ENCODE measurements around the gene UVRAG.

UVRAG gene

GRCh38 chr11:76083563-76084451, 268.8 kb downstream of the UVRAG start:
- DNase-seq = no peak

DNA sequence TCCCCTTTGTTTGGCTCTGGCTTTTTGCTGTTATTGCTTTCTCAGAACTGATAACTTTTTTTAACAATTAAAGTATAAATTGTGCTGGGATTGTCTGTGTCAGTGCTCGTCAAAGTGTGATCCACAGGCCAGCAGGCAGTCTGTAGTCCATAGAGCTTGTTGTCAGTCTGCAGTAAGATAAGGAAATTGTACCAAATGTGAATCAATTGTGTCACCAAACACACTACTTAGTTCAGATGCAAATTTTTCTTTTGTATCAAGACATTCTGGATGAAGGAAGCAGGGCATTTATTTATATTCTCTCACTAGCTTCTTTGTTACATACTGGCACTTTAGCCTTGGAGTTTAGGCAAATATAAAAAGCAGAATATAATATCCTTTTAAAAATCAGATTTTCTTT, 270.3 kb downstream of the UVRAG start:
- no peak for DNase-seq

GRCh38 chr11:76086743-76087635, 272.0 kb downstream of the UVRAG start:
- no peak for DNase-seq

DNA sequence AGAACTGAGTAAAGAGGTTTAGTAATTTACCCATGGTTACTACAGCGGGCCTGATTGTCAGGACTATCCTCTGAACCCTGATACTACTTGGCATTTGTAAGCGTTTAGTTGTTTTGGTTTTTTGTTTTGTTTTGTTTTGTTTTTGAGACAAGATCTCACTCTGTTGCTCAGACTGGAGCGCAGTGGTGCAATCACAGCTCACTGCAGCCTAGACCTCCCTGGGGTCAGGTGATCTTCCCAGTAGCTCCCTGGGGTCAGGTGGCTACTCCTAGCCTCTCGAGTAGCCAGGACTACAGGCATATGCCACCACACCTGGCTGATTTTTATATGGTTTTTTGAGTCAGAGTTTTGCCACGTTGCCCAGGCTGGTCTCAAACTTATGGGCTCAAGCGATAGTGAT, 272.7 kb downstream of the UVRAG start:
- no peak for DNase-seq

GRCh38 chr11:76088511-76088910, 273.5 kb downstream of the UVRAG start:
- no peak for DNase-seq

DNA sequence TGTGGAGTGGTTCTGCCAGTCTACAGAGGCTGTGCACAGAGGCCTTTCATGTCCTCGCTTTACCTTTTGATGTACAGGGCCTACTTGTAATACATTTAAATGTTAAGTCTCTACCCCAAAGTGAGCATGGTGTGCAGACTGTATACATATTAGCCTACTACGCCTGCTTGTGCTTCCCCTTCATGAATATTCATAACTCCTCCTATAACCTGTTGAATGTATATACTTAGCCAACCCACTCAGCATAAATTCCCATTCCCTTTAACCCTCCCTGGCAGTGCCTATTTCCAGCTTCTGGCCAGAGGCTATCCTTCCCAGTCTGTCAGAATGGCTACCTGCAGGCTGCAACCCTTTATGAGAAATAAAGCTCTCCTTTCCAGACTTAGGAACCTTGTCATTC, 275.2 kb downstream of the UVRAG start:
- no peak for DNase-seq

DNA sequence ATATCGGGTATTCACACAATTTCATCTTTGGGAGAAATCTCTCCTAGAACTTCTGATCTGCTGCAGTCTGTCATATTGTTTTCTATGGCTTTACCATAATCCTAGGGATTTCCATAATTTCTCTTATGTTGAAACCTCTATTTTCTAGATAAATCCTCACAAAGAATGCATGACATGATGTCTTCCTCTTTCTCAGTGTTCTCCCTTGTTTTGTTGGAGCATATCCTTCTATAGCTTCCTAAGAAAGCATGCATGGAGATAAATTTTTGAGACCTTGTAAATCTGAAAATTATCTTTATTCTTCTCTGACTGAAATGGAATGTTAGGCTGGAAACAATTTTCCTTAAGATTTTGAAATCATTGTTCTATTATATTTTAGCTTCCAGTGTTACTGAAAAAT, 275.8 kb downstream of the UVRAG start:
- DNase-seq = no peak

DNA sequence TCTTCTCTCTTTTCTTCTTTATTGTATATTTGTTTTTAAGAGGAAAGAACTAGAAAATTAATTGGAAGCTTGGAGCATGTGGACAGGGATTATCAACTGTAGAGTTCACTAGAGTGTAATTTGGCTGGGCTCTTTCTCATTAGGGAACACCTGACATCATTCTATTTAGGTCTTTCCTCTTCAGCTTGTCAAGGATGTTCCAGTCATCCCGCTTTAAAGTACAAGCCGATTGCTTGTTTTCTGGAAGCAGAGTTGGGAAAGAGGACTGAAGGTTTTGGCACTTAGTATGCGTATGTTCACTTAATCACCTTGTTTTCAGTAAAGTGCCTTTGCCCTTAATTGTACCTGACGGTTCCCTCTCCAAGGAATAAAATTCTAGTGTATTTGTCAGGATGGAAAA, 279.7 kb downstream of the UVRAG start:
- no peak for DNase-seq

DNA sequence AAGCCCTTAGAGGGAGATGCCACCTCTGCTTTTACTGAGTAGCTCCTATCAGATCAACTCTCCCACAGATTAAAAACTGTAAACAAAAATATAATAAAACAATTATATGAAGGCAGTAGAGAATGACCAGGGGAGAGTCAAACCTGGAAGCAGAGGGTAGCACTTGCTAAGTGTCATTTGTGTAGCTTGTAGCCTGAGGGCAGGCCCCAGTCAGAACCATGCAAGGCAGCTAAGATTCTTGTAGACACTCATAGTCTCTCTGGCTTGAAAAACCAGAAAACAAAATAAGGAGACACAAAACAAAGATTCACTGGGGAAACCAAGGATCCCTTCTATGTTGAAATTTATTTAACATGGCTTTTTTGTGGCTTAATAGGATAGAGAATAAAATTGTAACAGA, 280.9 kb downstream of the UVRAG start:
- DNase-seq = no peak

- DNase-seq = no peak
Observed at GRCh38 chr11:76096552-76096951, 281.5 kb downstream of the UVRAG start.

GRCh38 chr11:76102802-76103201, 287.8 kb downstream of the UVRAG start:
- DNase-seq = no peak

DNA sequence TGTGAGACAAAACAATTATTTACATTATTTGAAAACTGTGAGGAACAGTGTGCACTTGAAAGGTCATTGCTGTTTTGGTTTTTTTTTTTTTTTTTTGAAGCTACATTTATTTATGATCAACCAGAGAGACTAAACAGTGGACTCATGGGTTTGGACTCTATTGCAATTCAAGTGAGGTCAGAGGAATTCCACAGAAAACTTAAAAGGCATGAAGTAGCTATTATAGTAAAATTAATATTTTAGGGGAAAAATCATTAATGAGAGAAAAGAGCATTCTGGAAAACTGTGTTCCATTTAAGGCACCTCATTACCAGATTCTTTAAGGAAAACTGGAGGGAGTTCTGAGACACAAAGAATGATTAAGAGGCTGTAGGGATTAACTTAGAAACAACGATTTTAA, 288.4 kb downstream of the UVRAG start:
- no peak for DNase-seq

DNA sequence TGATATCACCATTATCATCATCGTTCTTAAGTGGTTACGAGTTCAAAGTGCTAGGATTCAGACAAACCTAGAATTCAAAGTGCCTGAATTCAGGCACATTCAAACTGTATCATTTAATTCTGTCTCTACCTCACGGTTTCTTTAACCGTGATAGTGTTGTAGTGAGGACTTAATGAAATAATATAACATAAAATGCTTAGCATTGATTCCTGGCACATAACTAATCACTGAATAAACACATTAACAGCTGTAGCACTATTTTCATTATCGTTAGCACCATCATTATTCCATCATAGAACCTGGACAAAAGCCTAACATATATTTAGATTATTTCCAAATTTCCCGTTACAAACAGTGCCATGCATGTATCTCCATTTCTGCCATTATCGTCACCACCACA, 289.3 kb downstream of the UVRAG start:
- no peak for DNase-seq

DNA sequence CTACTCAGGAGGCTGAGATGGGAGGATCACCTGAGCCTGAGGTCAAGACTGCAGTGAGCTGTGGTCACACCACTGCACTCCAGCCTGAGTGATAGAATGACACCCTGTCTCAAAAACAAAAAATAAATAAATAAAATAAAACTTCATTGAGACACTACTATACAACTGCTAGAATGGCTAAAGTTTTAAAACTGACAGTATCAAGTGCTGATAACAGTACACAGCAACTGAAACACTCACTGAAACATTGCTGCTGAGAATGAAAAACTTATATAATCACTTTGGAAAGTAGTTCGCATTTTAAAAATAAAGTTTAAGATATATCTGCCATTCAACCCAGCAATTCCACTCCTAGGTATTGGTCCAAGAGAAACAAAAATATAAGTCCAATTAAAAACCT, 290.6 kb downstream of the UVRAG start:
- no peak for DNase-seq

GRCh38 chr11:76107971-76108370, 293.0 kb downstream of the UVRAG start:
- DNase-seq = no peak

- DNase-seq = no peak
Observed at GRCh38 chr11:76114238-76114637, 299.2 kb downstream of the UVRAG start.

GRCh38 chr11:76115555-76115954, 300.5 kb downstream of the UVRAG start:
- DNase-seq = no peak

- no peak for DNase-seq
Observed at GRCh38 chr11:76119032-76119431, 304.0 kb downstream of the UVRAG start.

- DNase-seq = no peak
Observed at GRCh38 chr11:76119779-76120178, 304.8 kb downstream of the UVRAG start.

DNA sequence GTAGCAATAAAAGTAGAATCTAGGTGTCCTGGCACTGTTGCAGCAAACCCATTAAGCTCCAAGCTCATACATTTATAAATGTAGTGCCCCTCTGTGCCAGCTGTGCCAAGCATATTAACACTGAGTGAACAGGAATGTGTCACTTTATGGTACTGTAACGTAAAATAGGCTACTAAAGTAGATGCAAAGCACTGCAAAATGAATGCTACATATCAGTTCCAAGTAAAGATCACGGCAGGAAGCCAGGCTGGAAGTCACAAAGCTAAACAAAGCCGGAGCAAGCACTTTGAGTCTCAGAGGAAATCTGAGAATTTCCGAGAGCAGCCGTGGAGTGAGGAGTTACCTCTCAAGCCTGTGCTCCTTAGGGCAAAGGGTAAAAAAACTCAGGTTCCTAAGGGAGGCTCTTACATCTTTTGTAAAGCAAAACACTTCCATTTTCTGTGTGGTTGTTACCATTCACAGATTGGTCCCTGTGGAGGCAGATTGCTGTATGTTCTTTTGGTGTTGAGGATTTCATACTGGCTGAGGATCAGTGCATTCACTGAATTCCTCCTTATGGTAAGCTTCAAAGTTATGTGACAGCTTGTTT, 305.6 kb downstream of the UVRAG start:
- DNase-seq = no peak

- no peak for DNase-seq
Observed at GRCh38 chr11:76123248-76123647, 308.2 kb downstream of the UVRAG start.

- DNase-seq = no peak
Observed at GRCh38 chr11:76124905-76125770, 310.1 kb downstream of the UVRAG start.

DNA sequence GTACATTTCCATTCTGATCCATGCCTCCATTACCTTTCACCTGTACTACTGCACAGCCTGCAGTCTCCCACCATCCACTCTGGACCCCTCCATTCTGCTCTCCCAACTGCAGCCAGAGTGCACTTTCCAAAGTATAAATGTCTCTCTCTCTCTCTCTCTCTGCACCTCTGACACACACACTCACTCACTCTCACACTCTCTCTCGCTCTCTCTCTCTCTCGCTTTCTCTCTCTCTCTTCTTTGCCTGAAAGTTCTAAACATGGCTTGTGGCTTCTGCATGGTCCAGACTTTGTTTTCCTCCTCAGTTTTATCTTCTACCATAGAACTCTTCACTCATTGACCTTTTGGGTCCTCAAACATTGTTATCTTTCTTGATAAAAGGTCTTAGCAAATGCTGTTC, 314.7 kb downstream of the UVRAG start:
- no peak for DNase-seq
